MCF 10A (cell line): ENCODE measurements around the gene STK32B. TPM values are rescaled to one million over a fixed set of nuclear protein-coding genes. Genes with fewer than 3 reads are reported as not detected.
A peak's percentile ranks its signal among the peaks of the same experiment; 100 is the strongest.

Source experiments
- BruUV-seq: library from RNA; stranded (reverse); fragments of 400-500 nt; replicated peaks from 2 replicates; lab custom pipeline; 2021; lab: Mats Ljungman, UMichigan
- CTCF ChIA-PET: fragments of 300-600 bp; sonication (Branson Sonifier 250); formaldehyde crosslinking; extraction: SDS; loops from one replicate; lab custom pipeline; 2021; ENCODE audit warnings: antibody characterized with exemption, inconsistent platforms; lab: Yijun Ruan, JAX
- POLR2A ChIA-PET: fragments of 300-600, 350-650 bp; sonication (Branson Sonifier 250); formaldehyde crosslinking; extraction: SDS; loops from one replicate; lab custom pipeline; 2020; ENCODE audit warnings: antibody characterized with exemption, inconsistent platforms; lab: Yijun Ruan, JAX
- DNase-seq: peaks from one replicate; pipeline ENCODE4 v3.0.0-alpha.2; 2018; ENCODE audit not compliant: unreplicated experiment
- H3K27ac Mint-ChIP-seq: one replicate; pipeline ENCODE4 v1.8.0; 2022; ENCODE audit warnings: mild to moderate bottlenecking, low read depth, mixed read lengths; ENCODE audit not compliant: unreplicated experiment
- H3K27me3 Mint-ChIP-seq: one replicate; pipeline ENCODE4 v1.8.0; 2022; ENCODE audit warnings: mixed read lengths; ENCODE audit not compliant: insufficient read depth, unreplicated experiment
- H3K36me3 Mint-ChIP-seq: one replicate; pipeline ENCODE4 v1.8.0; 2022; ENCODE audit warnings: mild to moderate bottlenecking, moderate library complexity, mixed read lengths; ENCODE audit not compliant: insufficient read depth, unreplicated experiment
- H3K4me1 Mint-ChIP-seq: one replicate; pipeline ENCODE4 v1.8.0; 2022; ENCODE audit warnings: mixed read lengths; ENCODE audit not compliant: insufficient read depth, unreplicated experiment
- H3K4me3 Mint-ChIP-seq: one replicate; pipeline ENCODE4 v1.8.0; 2022; ENCODE audit warnings: mild to moderate bottlenecking, moderate library complexity, mixed read lengths; ENCODE audit not compliant: unreplicated experiment
- H3K9me3 Mint-ChIP-seq: one replicate; pipeline ENCODE4 v1.8.0; 2022; ENCODE audit warnings: mixed read lengths; ENCODE audit not compliant: unreplicated experiment
- intact Hi-C: fragments of 100-400 bp; cut with micrococcal nuclease; formaldehyde crosslinking; loops from 2 replicates; pipeline ENCODE4 v1.14.1; 2022
- total RNA-seq: library from RNA; stranded (reverse); gene quantifications from 2 replicates; pipeline ENCODE4 v1.2.3, GENCODE V29; 2022
- TF ChIP-seq, protein P1 (sequence below): fragments of 200-600 bp; IDR thresholded peaks from one replicate; pipeline ENCODE4 v1.8.0; 2022; ENCODE audit warnings: antibody characterized with exemption, mild to moderate bottlenecking; ENCODE audit not compliant: unreplicated experiment

STK32B gene
- total RNA-seq, 1 experiment from 2014 or later = not detected

GRCh38 chr4:5021546-5021945 lies 29.7 kb upstream of the STK32B start:
- TF ChIP-seq, protein P1, sequence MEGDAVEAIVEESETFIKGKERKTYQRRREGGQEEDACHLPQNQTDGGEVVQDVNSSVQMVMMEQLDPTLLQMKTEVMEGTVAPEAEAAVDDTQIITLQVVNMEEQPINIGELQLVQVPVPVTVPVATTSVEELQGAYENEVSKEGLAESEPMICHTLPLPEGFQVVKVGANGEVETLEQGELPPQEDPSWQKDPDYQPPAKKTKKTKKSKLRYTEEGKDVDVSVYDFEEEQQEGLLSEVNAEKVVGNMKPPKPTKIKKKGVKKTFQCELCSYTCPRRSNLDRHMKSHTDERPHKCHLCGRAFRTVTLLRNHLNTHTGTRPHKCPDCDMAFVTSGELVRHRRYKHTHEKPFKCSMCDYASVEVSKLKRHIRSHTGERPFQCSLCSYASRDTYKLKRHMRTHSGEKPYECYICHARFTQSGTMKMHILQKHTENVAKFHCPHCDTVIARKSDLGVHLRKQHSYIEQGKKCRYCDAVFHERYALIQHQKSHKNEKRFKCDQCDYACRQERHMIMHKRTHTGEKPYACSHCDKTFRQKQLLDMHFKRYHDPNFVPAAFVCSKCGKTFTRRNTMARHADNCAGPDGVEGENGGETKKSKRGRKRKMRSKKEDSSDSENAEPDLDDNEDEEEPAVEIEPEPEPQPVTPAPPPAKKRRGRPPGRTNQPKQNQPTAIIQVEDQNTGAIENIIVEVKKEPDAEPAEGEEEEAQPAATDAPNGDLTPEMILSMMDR = no peak
- no TSS peak for BruUV-seq
- Mint-ChIP-seq H3K27me3 (peaks cover 3% of the 10 kb centered on the region), H3K27ac (no peak overlapping the region), H3K4me1 (no peaks in the 10 kb centered on the region), H3K36me3 (no peaks in the 10 kb centered on the region), H3K9me3 (no peaks in the 10 kb centered on the region), H3K4me3 (no peak overlapping the region)
- no peak for DNase-seq
- ChIA-PET POLR2A (no interaction called here), CTCF (interaction anchor here (0.6 kb wide), 1 partner anchor 437 kb away, joined by 5 read pairs; no protein-coding TSS in a partner anchor)
- intact Hi-C loops = no loop called here

DNA sequence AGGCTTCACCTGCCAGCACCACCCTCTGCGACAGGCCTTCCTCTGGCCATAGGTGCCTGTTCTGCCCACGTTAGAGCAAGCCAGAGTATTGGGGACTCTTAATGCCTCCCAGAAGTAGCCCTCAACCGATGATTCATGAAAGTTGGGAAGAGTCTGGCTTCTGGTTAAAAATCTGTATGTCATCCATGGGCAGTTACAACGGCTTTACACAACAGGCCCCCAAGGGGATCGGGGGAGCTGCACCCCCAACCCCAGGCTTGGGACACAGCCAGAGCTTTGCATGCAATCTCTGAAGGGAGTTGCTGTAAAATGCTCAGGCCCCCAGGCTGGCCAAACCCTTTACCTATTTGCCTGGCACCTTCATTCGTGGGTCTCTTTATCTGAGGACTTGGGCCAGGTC lies 26.6 kb upstream of the STK32B start:
- TF ChIP-seq, protein P1 = no peak
- intact Hi-C loops = no loop called here
- CTCF ChIA-PET = interaction anchor here (0.6 kb wide), 2 partner anchors 26 to 87 kb away, joined by 3 read pairs; no protein-coding TSS in a partner anchor
- DNase-seq = peak; percentile 76
- Mint-ChIP-seq H3K36me3 (no peaks in the 10 kb centered on the region), H3K4me1 (no peaks in the 10 kb centered on the region), H3K4me3 (no peak overlapping the region), H3K9me3 (no peaks in the 10 kb centered on the region), H3K27me3 (peaks cover 14% of the 10 kb centered on the region), H3K27ac (no peak overlapping the region)
- POLR2A ChIA-PET = interaction anchor here (0.7 kb wide), 1 partner anchor 39 kb away, joined by 3 read pairs; no protein-coding TSS in a partner anchor
- BruUV-seq = no TSS peak

- Mint-ChIP-seq H3K27me3 (peaks cover 14% of the 10 kb centered on the region), H3K9me3 (no peaks in the 10 kb centered on the region), H3K4me1 (no peaks in the 10 kb centered on the region), H3K27ac (no peak overlapping the region), H3K36me3 (no peaks in the 10 kb centered on the region), H3K4me3 (no peak overlapping the region)
- no peak for DNase-seq
- intact Hi-C loops = no loop called here
- CTCF ChIA-PET = no interaction called here
- POLR2A ChIA-PET = interaction anchor here (0.7 to 1.5 kb wide), 2 partner anchors 11 to 973 kb away, joined by 3 read pairs; no protein-coding TSS in a partner anchor
- TF ChIP-seq, protein P1 = no peak
- BruUV-seq = no TSS peak
Measured at GRCh38 chr4:5026371-5026770, 24.9 kb upstream of the STK32B start.

DNA sequence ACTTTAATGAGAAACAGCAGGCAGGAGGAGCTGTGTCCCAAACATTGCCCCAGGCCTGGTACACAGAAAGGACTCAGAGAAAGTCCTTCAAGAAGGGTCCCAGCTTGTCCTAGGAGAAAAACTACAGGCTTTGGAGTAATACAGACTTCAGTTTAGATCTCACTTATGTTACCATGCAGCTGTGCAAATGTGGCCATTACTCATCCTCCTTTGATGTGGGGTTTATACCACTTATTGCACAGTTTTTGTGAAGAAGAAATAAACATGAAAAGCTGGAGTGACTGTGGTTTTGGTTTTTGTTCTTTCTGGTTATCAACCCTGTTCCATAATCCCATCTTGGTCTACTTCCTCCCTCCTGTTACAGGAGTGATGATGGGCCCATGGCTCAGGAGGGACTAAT lies 23.9 kb upstream of the STK32B start:
- Mint-ChIP-seq H3K27me3 (peaks cover 14% of the 10 kb centered on the region), H3K9me3 (no peaks in the 10 kb centered on the region), H3K36me3 (no peaks in the 10 kb centered on the region), H3K4me3 (no peak overlapping the region), H3K4me1 (no peaks in the 10 kb centered on the region), H3K27ac (no peak overlapping the region)
- BruUV-seq = no TSS peak
- CTCF ChIA-PET = interaction anchor here (0.6 to 1.5 kb wide), 4 partner anchors 9 to 33 kb away, joined by 3 to 5 read pairs (median 3); no protein-coding TSS in a partner anchor
- POLR2A ChIA-PET = interaction anchor here (1.5 kb wide), 1 partner anchor 10 kb away, joined by 3 read pairs; no protein-coding TSS in a partner anchor
- TF ChIP-seq, protein P1 = no peak
- DNase-seq = no peak
- intact Hi-C loops = no loop called here
